T-helper 22 cell (primary cell): ENCODE data around the gene FBLN2.

Experiments
- DNase-seq: peaks from one replicate; pipeline ENCODE4 v3.0.0-alpha.2; 2020; ENCODE audit warnings: low read depth

The FBLN2 gene

DNA sequence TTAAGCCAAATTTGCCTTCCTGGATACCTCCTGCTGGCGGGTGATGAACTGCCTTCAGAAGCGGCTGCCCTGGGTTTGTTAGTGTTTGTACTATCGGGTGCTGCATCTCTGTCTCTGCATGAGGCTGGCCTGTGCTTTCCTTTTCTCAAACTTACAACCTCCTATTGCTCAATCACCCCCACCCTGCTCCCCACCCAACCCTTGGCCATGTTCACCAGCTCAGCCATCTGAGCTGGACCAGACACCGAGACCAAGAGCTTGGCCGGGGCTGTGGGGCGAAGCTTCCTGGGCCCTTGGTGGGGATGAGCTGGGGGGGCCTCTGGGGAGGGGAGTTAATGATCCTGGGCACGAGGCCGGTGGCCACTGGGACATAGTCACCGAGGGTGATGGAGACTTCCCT is 16.8 kb upstream of the FBLN2 start:
- no peak for DNase-seq

DNA sequence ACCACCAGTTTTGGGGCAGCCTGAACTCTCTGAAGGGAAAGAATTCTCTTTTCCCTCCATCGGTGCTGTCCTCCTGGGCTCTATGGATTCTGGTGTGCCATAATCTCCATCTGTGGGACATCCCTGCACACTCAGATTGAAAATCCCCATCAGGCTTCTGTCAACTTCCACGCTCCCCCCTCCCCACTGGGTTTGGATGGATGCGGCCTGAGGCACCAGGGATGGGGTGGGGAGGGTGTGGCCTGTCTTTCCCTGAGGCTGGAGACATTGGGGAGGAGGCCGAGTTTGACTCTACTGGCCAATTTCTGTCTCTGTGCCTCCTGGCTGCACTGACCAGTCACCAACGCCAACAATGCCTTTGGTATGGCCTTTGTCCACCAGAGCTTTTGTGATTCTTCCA is 16.3 kb upstream of the FBLN2 start:
- DNase-seq, result no peak

DNA sequence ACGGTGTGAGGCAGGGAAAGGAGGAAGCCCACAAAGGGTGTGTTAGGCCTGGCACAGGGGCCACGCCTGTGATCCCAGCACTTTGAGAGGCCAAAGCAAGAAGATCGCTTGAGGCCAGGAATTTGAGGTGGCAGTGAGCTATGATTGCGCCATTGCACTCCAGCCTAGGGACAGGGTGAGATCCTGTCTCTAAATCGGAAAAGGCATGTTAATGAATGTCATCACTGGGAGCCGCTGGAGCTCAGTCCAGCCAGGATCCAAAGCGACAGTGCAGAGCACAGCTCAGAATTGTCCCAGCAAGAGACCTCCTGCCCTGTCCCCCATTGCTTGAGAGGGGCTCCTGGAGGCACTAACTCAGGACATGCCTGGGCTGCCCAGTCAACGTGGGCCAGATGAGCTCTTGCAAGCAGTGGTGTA is 15.0 kb upstream of the FBLN2 start:
- DNase-seq, result no peak

DNA sequence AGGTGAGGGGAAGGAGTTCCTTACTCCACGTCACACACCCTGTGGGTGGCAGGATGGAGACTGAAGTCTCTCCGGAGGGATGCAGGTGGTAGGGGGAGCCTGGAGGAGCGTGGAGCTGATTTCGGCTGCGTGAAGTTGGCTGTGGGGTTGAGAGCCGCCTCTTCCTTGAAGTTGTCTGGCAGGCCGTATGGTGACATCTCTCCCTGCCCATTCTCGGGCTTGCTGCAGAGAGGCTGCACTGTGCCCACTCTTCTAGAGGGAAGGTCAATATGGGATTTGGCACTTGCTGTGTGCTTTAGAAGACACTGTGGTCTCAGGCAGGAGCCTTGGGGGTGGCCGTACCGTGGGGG is 13.4 kb upstream of the FBLN2 start:
- no peak for DNase-seq

DNA sequence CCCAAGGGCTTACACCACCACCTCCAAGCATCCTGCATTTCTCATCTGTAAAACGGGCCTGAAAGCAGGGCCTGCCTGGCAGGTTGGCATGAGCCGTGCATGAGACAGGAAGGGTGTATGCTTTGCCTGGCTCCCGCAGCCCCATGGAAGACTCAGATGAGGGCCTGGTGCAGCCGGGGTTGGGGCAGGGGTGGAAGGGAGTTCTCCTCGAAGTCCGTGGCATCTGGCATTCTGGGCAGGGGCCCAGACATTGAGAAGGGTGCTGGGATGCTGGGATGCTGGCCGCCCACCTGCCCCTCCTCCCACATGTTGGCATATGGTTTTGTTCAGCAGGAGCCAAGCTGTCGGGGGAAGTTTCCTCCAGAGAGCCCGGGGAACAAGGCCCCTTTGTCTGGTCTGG is 13.0 kb upstream of the FBLN2 start:
- no peak for DNase-seq

DNA sequence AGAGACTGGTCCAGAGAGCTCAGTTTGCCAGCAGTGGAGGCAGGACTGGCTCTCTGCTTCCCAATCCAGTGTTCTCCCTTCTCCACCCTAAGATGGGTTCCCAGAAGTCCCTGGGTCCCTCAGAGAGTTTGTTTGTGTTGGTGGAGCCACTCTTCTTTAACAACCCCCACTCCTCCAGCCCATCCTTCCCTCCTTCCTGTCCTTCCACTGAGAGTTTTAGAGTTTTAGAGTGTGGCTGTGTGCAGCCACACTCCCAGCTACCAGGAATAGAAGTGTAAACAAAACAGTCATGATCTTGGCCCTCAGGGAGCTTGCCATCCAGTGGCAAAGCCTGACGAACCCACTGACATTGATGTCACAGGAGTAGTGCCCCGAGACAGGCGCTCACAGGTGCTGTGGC is 12.5 kb upstream of the FBLN2 start:
- no peak for DNase-seq

DNA sequence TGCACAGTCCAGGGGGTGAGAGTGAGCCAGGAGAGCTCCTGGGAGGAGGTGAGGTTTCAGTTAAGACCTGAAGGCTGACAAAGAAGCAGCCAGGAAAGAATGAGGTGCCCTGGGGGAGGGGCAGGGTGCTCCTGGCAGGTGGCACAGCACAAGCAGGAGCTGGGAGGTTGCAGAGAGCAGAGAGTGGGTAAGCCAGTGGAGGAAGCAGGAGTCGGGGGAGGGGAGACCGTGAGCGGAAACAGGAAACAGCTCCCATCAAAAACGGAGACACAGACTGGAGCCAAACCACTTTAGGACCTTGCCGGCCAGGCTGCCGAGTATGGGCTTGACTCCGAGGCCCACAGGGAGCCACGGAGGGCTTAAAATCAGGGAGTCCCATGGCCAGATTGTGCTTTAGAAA is 12.1 kb upstream of the FBLN2 start:
- no peak for DNase-seq

DNA sequence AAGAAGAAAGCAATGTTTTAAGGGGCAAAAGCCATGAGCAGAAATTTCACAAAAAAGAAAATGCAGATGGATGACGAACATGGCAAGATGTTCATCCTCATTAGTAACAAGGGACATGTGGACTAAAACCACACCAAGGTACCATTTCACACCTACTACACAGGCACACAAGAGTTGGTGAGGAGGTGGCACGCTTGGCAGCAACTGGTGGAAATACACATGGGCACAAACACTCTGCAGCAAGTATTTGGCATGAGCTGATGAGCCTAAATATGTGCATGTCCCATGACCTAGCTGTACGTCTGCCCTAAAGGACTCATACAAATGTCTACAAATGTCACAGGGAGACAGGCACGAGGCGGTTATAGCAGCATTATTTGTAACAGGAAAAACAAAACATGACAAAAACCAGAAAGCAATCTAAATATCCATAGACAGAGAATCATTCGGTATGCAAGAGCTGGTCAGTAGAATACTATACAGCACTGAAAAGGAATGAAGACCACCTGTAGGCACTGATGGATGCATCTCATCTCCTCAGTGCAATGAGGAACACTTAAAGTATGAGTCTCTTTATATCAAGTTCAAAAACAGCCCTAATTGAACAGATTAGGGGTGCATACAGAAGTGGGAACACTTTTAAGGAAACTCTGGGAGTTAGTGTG is 11.5 kb upstream of the FBLN2 start:
- no peak for DNase-seq

DNA sequence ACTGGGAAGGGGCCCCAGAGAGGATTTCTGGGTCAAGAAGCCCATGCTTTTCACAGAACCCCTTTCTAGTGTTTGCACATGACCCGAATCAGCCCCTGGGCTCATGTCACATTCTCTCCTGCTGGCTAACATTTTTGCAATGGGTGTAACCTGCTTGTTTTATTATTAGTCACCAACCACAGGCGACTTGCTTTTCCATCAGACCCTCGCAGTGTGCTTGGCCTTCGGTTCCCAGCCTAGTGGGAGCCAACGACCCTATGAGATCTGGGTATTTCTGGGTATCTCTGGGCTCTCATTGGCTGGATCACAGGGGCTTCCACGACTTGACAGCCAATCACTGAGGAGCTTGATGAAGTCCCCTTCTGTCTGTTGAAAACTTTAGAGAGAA is 11.0 kb upstream of the FBLN2 start:
- DNase-seq, result no peak

DNA sequence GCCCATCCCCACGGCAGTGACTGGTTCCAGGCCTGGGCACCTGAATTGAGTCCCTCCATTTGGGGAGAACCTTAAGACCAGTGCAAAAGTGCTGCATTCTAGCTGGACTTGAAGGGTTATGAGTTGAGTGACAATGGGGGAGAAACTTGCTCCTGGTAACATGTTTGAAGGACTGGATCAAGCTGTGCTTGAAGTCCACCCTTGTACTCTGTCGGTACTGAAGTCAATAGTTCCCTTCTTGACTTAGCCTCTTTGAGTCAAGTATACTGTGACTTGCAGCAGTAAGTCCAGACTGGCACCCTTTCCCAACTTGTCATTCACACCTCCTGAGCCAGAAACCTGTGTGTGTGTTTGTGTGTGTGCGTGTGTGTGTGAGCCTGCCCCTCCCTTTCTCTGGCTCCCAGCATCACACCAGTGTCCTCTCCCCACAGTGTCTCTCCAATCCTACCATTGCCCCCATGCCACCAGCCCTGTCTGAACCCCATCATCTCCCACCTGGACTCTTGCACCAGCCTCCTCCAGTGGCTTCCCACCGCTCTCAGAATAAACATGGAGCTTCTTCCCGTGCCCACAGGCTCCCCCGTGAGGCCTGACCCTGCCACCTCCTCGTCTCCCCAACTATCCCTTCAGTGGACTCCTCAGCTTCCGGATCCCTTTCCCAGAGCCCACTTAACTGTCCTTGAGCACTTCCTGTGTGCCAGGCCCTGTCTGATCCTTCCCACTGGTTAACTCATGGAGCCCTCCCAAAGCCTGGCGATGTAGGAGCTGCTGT is 10.2 kb upstream of the FBLN2 start:
- no peak for DNase-seq

DNA sequence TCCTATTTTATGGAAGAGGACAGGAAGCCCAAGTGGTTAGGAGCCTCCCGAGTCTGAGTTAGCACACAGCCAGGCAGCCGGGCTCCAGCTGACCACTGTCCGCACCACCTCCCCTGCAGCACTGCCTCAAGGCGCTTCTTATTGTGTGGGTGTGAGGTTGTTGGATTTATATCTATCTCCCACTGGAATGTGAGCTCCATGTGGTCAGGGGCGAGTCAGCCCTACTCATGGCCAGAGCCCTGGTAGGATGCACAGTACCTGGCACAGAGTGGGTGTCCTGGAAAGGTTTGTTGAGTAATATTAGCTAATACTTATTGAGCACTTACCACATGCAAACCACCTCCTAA is 9.7 kb upstream of the FBLN2 start:
- DNase-seq, result no peak

DNA sequence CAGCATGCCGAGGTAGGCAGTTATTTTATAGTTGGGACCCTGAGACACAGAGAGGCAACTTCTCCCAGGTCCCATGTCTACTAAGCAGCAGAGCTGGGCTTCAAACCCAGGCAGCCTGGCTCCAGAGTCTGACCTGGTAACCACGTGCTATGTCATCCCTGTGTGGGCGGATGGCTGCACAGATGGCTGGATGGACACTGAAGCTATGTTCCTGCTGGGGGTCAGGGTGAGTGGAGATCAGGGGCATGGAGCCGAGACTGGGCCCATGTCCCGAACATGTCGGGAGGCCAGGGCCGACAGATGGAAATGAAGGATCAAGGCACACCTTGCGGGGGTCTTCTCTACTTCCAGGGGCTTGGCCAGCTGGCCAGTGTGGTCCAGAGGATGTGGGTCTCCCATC is 9.3 kb upstream of the FBLN2 start:
- DNase-seq, result no peak

DNA sequence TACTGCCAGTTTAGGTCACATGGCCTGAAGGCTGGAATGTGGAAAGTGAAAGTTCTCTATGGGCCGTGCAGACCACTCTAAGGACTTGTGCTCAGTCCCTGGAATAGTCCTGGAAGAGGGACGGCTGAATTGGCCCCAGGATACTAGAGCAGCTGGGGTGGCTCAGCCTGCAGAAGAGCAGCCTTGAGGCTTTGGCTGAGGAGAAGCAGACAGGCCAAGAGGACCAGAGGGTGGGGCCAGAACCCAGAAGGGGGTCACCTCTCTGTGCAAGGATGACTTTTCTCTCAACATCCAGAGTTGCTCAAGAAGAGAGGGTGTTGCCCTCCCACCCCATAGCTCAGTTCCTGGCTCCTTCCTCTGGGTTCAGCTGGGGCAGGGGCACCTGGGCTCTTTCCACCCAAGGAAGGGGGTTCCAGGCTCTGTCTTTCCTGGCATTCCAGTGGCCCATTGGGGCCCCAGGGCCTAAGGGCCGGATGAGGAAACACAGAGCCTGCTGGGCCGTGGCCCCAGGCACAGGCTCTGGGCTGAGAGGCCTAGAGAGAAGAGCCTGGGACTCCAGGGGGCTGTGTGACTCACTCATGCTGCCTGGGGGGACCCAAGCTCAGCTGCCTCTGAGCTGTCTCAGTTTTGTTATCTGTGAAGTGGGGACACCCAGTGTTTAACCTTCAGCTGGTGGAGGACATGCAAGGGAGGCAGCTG is 8.5 kb upstream of the FBLN2 start:
- no peak for DNase-seq

DNA sequence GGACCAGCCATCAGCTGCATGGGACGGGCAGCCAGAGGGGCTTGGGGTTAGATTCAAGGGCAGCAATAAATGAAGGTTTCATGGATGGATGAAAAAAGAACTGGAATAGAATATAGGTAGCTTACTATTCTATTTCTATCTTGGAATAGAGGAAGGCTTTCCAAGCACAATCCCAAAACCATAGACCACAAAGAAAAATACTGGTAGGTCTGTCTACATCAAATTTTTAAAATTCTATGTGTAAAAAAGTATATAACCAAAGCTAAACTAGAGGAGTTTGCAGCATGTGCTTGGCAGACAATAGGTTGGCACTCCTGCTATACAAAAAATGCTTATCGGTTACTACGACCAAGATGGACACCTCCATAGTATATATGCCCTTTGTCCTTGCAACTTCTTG is 7.2 kb upstream of the FBLN2 start:
- DNase-seq, result no peak

DNA sequence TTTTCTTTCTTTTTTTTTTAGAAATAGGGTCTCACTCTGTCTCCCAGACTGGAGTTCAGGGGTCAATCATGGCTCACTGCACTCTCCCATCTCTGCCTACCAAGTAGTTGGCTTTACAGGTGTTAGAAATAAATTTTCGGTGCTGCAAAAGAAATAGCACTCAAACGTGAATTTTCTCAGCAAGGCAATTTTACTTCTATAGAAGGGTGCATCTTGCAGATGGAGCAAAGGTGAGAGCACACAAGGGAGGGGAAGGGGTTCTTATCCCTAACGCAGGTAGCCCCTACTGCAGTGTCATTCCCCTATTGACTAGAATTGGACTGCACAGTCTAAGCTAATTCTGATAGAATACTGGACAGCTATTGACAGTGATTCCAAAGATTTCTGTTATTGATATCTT is 6.8 kb upstream of the FBLN2 start:
- DNase-seq, result no peak

DNA sequence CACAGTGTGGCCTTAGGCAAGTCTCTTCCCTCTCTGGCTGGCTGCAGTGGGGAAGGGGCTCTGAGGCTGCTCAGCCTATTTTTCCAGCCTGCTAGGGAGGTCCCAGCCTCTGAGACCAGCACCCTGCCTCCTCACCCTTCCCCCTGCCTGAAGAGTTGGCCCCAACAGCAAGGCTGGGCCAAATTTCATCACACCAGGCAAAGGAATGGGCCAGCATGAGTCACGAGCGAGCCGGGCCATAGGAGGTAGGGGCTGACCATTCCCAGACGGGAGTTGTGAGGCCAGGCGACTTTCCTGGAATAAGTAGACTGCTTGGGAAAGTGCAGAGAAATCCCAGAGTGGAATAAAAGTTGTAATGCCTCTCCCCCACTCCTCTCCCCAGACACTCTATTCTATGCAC is 5.7 kb upstream of the FBLN2 start:
- no peak for DNase-seq

DNA sequence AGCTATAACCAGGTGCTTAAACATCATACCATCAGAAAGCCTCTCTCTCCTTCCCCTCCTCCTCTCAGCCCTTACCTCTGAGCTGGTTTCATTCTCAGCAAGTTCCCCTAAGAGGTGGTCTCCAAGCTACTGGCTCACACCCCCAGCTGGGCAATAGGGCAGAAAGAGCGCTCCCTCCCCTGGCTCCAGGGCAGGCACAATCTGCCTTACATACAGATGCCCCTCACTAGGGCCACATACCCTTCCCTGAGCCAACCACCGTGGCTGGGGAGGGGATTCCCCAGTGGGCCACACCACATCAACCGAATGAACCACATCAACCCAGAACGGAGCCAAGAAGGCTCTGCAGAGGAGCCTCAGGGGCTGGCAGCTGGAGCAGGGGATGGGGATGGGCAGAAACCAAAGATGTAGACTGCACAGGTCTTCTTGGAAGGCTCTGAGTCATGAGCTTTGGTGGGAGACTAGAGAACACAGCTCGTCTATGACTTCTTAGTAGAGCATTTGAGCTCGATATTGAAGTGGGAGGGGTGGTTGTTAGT is 4.6 kb upstream of the FBLN2 start:
- DNase-seq, result no peak

DNA sequence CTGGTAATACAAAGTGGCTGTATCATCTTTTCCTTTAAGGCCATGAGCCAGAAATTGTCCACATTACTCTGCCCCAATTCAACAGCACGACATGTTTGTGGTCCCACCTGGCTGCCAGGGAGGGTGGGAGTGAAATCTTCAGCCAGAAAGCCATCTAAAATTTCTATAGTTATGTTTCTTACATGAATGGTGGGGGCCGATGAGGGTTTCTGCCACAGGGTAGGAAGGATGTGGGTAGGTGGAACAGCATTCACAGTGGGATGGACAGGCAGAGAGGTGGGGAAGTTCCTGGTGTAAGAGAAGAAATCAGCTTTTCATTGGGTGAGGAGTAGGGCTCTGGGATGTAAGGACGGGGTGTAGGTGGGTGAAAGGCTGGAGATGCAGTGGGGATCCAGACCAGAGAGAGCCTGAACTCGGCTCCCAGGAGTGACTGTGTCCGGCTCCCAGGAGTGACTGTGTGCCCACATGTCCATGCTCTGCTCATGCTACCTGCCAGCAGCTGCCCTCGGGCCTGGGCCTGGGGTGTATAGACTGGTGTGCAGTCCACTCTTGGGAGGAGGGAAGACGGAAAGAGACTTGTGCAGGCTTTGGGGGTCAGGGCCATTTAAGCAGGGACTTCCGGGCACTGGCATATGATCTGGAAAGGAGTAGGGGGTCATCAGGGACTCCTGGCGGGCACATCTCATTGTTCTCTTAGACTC is 3.8 kb upstream of the FBLN2 start:
- no peak for DNase-seq

DNA sequence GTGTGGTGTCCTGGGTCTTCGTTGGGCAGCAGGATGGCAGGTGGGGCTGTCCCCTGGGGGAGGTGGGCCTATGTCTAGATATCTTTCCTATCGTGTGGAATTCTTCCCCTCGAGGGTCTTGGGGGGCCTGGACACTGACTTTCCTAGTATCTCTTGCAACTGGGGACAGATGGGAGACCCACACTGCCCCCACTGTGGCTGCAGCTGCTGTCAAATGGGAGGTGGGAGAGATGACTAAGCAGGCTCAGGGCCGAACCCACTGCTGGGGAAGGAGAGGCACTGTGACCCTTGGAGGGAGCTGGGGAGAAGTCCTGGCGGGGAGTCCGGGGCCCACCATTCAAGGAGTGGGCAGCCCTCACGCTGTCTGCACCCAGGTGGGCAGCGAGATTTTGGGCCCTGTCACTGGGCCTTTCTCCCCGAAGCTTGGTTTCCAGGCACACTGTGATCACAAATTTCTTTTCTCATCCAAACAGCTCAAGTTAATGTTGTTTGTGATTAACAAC is 2.9 kb upstream of the FBLN2 start:
- DNase-seq, result no peak

DNA sequence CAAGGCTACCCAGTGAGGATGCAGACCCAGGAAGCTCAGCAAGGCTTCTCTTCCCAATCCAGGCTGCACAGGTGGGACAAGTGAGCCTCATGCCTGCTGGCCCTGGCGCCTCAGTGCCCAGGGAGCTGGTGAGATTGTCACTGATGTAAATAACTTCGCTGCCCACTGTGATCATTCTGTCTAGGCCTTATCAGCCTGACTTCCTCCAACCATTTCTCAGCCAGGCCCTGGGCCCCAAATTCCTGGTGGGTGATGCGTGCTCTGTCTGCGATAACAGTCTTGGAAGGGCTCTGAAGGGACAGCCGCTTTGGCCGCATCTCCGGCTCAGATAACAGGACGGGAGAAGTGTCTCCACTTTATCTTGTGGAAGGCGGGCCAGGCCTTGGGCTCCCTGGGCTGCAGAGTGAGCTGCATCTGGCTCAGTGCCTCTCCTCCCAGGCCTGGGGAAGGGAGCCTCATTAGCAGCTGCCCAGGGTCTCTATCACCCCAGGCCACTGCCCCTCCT is 2.2 kb upstream of the FBLN2 start:
- DNase-seq, result no peak

DNA sequence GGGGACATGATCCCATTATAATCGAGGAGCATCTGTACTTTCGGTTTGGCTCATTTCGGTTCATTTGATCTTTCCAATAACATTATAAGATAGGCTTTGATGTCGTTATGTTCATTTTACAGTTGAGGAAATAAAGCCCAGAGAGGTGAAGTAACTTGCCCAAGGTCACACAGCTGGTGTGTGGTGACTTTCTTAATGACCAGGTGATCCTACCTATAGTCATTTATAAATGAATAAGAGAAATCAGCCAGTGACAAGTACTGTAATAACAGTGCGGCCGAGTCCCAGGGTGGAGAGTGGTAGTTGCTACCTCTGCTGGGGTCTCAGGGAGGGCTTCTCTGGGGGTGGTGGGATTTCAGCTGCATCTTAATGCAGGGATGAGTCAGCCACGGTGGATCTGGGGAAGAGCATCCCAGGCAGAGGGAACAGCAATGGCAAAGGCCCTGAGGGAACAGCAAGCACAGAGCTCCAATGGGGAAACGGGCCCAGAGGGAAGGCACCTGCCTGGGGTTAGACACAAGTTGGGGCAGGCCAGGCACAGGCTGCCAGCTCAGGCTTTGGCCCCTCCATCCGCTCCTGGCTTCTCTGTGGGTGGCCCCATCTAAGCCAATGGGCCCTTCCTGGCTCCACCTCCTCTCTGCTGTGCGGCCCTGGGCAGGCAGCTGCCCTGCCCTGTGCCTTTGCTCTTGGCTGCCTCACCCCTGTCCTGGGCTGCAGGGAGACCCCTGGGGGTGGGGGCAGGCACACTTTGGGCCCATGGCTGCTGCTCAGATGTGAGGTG is 1.1 kb upstream of the FBLN2 start:
- DNase-seq, result no peak
